ENCODE measurements around the gene CRYGN.

The CRYGN gene

GRCh38 chr7:151454932-151455530, 15.1 kb upstream of the CRYGN start:
- H2AFZ ChIP-seq (ENCODE audit: low read depth) = no peak overlapping the region
- no peak overlapping the region for H3K27ac ChIP-seq
- H3K9ac ChIP-seq = no peak overlapping the region
- no peak overlapping the region for H3K4me2 ChIP-seq
- no peaks in the 10 kb centered on the region for H3K36me3 ChIP-seq (ENCODE audit: insufficient read depth)
- H4K20me1 ChIP-seq (ENCODE audit: insufficient read depth) = no peaks in the 10 kb centered on the region
- H3K27me3 ChIP-seq (ENCODE audit: insufficient read depth, low read depth) = no peaks in the 10 kb centered on the region
- no peaks in the 10 kb centered on the region for H3K79me2 ChIP-seq (ENCODE audit: insufficient read depth, low read depth)
- no peaks in the 10 kb centered on the region for H3K4me1 ChIP-seq (ENCODE audit: low read depth, poor library complexity, severe bottlenecking)
- TF ChIP-seq, protein P1, sequence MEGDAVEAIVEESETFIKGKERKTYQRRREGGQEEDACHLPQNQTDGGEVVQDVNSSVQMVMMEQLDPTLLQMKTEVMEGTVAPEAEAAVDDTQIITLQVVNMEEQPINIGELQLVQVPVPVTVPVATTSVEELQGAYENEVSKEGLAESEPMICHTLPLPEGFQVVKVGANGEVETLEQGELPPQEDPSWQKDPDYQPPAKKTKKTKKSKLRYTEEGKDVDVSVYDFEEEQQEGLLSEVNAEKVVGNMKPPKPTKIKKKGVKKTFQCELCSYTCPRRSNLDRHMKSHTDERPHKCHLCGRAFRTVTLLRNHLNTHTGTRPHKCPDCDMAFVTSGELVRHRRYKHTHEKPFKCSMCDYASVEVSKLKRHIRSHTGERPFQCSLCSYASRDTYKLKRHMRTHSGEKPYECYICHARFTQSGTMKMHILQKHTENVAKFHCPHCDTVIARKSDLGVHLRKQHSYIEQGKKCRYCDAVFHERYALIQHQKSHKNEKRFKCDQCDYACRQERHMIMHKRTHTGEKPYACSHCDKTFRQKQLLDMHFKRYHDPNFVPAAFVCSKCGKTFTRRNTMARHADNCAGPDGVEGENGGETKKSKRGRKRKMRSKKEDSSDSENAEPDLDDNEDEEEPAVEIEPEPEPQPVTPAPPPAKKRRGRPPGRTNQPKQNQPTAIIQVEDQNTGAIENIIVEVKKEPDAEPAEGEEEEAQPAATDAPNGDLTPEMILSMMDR (conservative IDR thresholded peaks at IDR 0.05; ENCODE audit: low read depth, low read length) = no peak
- no peak overlapping the region for H3K4me3 ChIP-seq (IDR thresholded peaks at IDR 0.05; ENCODE audit: insufficient read depth, low read depth, low read length)

DNA sequence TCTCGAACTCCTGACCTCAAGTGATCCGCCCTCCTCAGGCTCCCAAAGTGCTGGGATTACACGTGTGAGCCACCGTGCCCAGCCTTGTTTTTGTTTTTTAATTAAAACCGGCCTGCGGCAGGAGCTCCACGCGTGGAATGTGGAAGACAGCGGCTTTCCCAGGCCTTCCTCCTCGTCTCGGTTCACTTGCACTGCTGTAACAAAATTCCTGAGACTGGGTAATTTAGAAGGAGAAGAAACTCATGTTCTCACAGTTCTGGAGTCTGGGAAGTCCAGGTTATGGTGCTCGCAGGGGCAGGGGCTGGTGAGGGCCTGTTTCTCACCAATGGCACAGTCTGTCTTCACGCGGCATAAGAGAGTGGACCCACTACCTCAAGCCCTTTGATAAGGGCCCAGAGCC, 14.4 kb upstream of the CRYGN start:
- Histone ChIP-seq H4K20me1 (ENCODE audit: insufficient read depth) (no peaks in the 10 kb centered on the region), H3K27me3 (ENCODE audit: insufficient read depth, low read depth) (no peaks in the 10 kb centered on the region), H3K36me3 (ENCODE audit: insufficient read depth) (no peaks in the 10 kb centered on the region)

DNA sequence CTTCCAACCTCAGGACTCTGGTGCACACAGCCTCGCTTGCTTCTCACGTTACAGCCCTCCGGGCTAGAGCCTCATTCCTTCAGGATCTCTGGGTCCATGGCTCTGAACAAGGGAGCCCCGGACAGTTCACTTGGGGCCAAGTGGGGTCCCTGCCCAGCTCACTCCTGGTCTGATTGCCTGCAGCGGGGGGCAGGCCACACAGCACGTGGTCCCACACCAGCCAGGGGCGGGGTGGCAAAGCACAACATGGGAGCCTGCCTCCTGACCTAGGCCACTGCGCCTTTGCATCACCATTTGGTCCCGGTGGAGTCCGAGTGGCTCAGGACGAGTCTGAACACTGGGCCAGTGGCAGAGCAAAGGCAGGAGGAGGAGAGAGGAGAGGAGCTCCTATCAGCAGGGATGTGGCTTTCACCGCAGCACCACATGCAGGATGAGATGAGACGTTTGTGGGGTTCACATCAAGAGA, 13.4 kb upstream of the CRYGN start:
- no peak overlapping the region for H3K9ac ChIP-seq
- H3K79me2 ChIP-seq (ENCODE audit: insufficient read depth, low read depth) = no peaks in the 10 kb centered on the region
- no peaks in the 10 kb centered on the region for H3K36me3 ChIP-seq (ENCODE audit: insufficient read depth)
- no peak overlapping the region for H3K27ac ChIP-seq
- H2AFZ ChIP-seq (ENCODE audit: low read depth) = no peak overlapping the region
- no peaks in the 10 kb centered on the region for H3K27me3 ChIP-seq (ENCODE audit: insufficient read depth, low read depth)
- TF ChIP-seq, protein P1 (conservative IDR thresholded peaks at IDR 0.05; ENCODE audit: low read depth, low read length) = no peak
- H4K20me1 ChIP-seq (ENCODE audit: insufficient read depth) = no peaks in the 10 kb centered on the region
- H3K4me2 ChIP-seq = no peak overlapping the region
- H3K4me3 ChIP-seq (IDR thresholded peaks at IDR 0.05; ENCODE audit: insufficient read depth, low read depth, low read length) = no peak overlapping the region
- H3K4me1 ChIP-seq (ENCODE audit: low read depth, poor library complexity, severe bottlenecking) = no peaks in the 10 kb centered on the region

More for the DNA sequence above, 14.4 kb upstream of the CRYGN start:
- Histone ChIP-seq H3K4me2 (no peak overlapping the region), H3K4me3 (IDR thresholded peaks at IDR 0.05; ENCODE audit: insufficient read depth, low read depth, low read length) (no peak overlapping the region), H3K4me1 (ENCODE audit: low read depth, poor library complexity, severe bottlenecking) (no peaks in the 10 kb centered on the region), H2AFZ (ENCODE audit: low read depth) (no peak overlapping the region), H3K79me2 (ENCODE audit: insufficient read depth, low read depth) (no peaks in the 10 kb centered on the region), H3K9ac (no peak overlapping the region), H3K27ac (no peak overlapping the region)
- TF ChIP-seq, protein P1 (conservative IDR thresholded peaks at IDR 0.05; ENCODE audit: low read depth, low read length) = no peak

- H2AFZ ChIP-seq (ENCODE audit: low read depth) = no peak overlapping the region
- H3K27me3 ChIP-seq (ENCODE audit: insufficient read depth, low read depth) = no peaks in the 10 kb centered on the region
Measured at GRCh38 chr7:151452680-151453325, 12.9 kb upstream of the CRYGN start.

More at GRCh38 chr7:151452680-151453325, 12.9 kb upstream of the CRYGN start:
- Histone ChIP-seq H3K4me1 (ENCODE audit: low read depth, poor library complexity, severe bottlenecking) (no peaks in the 10 kb centered on the region), H3K9ac (no peak overlapping the region), H3K4me3 (IDR thresholded peaks at IDR 0.05; ENCODE audit: insufficient read depth, low read depth, low read length) (no peak overlapping the region), H3K36me3 (ENCODE audit: insufficient read depth) (no peaks in the 10 kb centered on the region), H4K20me1 (ENCODE audit: insufficient read depth) (no peaks in the 10 kb centered on the region), H3K27ac (no peak overlapping the region), H3K79me2 (ENCODE audit: insufficient read depth, low read depth) (no peaks in the 10 kb centered on the region), H3K4me2 (no peak overlapping the region)
- TF ChIP-seq, protein P1 (conservative IDR thresholded peaks at IDR 0.05; ENCODE audit: low read depth, low read length) = no peak

Measured in KMS-11 (cell line).